NCI-H2196 treated with DMSO at 0.1 percent for 48 hours (cell line): ENCODE data around the gene HAGH.

Experiments
- DNase-seq: peaks from one replicate; lab custom pipeline; 2025; ENCODE audit not compliant: unreplicated experiment; lab: John Stamatoyannopoulos, UW

HAGH gene

DNA sequence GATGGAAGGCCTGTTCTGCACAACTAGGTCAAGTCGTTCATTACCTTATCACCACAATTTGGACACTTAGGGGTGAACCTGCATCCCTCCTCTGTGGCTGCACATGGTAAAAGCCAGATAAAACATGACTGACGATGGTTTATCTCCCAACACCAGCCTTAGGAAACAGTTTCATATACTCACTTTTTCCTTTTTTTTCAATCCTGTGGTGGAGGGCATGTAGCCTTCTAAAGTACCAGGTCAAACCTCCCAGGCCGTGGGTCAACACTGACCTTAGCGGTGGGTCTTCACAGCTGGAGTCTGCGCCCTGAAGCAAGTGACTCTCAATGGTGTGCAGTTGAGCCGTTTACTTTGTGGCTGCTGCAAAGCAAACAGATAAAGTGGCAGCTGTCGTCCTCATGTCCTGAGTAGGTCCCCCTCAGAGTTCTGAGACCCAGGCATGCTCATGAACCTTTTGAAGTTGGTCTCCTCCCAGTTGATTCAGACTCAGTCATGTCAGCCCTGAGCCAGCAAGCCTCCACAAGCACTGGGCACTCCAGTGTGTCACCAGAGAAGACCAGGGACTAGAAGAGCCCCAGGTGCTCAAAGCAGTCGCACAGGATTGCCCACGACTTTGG is 6.3 kb upstream of the HAGH start:
- DNase-seq = no peak

DNA sequence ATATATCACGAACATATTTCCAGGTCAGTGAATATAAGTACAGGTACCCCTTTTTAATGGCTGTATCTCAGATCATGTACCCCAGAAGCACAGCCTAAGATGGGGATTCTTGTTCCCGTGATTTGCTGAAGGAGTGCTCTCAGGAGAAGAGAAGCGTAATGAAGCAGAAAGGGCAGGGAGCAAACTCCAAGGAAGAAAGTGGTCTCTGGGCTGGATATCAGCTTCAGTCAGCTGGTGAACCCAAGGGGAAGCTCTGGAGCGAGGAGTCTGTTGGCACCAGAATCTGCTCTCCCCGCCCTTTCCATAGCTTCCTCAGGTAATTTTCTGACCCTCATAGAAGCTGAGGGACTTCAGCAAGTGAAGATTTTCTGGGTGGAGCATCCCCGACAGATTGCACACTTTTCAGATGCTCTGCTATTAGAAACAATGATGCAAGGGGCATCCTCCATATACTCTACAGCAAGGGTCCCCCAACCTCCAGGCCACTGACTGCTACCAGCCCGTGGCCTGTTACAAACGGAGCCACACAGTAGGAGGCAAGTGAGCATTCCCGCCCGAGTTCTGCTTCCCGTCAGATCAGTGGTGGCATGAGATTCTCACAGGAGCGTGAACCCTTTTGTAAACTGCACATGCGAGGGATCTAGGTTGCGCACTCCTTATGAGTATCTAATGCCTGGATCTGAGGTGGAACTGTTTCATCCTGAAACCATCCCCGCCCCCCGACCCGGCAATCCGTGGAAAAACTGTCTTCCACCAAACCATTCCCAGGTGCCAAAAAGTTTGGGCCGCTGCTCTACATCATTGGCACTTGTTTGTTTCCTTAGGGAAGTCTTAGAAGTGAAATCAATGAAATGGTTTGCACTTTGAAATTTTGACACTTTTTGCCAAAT is 4.8 kb upstream of the HAGH start:
- no peak for DNase-seq

DNA sequence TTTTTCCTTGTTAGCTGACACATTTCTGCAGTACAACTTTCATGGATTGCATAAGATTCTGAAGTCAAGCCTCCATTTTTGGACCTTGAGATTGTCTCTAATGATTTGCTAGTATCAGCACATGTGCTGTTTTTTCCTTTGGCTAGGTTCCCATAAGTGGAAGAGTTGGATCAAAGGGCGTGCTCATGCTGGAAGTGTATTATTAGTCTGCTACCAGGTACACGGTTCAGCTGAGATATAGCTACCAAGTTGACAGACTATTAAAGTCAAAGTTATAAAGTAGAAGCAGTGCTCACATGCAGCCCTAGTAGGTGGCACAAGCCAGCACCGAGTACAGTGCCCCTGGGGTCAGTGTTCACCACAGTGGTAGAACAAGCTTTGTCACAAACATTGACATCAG is 3.6 kb upstream of the HAGH start:
- no peak for DNase-seq

DNA sequence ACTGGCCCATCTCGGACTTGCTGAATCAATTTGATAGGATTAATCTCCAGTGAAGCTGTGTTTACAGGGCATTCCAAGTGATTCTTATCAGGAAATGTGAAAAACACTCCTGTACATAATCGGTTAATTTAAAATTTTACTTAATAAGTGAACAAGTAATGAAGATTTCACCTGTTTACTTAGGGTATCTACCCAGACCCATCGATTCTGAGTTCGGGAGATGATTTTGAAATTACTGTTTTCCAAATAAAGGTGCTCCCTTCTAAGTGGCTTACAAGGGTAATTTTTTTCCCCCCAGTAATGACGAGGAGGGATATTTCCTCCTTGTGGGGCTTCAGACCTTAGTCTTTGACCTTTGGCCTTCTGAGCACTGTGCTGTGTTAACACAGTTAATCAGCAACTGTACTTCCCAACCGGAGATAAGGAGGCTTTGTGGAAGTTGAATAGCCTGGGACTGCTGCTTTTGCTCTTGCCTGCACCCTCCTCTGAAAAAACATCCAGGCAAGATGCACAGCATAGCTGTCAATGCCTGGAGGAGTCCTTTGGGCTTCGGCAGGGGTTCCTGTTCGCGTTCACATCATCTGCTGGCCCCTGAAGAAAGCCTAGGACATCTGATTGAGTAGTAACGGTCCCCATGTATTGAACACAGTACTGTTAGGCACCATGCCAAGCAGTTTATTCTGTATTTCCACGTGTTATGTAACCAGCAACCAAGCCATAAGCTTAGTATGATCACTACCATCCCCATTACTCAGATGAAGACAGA is 2.2 kb upstream of the HAGH start:
- DNase-seq = no peak

DNA sequence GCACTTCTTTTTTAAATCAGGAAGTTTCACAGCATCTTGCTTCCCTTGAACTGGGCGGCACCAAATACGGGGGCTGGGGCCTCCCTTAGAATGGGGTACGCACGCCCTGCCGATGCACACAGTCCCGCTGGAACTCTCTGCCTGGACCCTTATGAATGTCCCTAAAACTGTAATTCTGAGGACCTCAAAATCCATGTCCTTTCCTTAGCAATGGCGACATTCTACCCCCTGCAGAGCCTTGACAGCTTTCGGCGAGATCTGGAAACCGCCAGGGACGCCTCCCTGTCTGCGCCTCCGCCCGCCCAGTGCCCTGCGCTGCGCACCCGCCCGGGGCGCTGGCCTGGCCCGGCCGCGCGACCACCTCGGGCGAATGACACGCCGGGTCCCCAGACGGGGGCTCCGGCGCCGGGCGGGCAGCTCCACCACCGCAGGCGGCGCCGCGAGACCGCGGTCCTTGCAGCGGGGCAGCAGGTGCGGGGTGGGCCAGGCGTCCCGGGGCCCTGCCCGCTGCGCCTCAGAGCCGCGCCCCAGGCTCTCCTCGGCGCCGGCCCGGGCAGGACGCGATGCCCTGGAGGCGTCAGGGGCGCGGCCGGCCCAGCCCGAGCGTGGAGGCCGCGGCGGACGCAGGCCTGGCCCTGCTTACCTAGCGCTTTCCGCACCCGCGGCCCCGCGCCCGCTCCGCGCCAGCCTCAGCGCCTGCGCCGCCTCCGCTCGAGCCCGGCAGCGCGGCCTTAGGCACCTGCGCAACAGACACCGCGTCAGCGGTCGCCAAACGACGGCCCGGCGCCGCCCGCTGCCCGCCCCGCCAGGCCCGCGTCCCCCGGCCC is 548 bp downstream of the HAGH start:
- no peak for DNase-seq

DNA sequence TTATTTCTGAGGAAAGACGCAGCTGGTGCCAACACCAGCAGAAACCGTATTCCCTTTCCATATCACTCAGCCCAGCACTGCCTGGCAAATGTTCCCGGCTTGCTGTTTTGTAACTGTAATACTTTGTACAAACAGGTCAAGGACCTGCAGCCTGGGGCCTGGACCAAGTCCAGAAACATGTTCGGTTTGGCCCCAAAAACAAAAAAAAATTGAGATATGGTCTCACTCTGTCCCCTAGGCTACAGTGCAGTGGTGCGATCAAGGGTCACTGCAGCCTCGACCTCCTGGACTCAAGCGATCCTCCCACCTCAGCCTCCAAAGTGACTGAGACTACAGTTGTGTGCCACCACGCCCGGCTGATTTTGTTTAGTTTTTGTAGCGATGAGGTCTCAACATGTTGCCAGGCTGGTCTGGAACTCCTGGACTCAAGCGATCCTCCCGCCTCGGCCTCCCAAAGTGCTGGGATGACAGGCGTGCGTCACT is 1.2 kb downstream of the HAGH start:
- DNase-seq = no peak

DNA sequence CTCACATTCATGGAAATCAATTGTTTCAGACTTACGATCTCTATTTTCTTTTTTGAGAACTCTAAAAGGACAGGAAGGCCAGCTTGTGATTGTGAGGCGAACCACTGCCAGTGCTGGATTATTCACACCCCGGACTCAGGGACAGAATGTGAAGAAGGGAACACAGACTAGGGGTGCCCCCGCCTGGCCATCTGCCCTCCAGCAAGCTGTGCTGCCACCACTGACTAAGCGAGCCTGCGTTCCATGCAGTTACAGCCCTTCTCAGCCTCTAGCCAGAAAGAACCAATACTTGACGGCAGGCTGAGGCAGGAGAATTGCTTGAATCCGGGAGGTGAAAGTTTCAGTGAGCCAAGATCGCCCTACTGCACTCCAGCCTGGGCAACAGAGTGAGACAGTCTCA is 2.8 kb downstream of the HAGH start:
- DNase-seq = no peak

DNA sequence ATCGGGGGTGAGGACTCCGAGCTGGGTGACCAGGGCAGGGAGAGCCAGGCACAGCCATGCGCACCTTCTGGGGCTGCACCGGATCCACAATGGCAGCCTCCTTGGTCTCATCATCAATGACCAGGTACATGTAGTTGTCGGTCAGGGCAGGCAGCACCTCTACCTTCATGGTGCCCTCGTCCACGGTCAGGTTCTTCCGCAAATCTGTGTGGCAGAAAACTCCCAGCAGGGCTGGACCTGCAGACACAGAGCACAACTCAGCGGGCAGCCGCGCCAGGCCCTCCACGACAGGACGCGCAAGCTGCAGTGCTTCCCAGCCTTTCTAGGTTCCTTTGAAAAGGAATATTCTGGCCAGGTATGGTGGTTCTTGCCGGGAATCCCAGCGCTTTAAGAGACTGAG is 3.8 kb downstream of the HAGH start:
- no peak for DNase-seq

DNA sequence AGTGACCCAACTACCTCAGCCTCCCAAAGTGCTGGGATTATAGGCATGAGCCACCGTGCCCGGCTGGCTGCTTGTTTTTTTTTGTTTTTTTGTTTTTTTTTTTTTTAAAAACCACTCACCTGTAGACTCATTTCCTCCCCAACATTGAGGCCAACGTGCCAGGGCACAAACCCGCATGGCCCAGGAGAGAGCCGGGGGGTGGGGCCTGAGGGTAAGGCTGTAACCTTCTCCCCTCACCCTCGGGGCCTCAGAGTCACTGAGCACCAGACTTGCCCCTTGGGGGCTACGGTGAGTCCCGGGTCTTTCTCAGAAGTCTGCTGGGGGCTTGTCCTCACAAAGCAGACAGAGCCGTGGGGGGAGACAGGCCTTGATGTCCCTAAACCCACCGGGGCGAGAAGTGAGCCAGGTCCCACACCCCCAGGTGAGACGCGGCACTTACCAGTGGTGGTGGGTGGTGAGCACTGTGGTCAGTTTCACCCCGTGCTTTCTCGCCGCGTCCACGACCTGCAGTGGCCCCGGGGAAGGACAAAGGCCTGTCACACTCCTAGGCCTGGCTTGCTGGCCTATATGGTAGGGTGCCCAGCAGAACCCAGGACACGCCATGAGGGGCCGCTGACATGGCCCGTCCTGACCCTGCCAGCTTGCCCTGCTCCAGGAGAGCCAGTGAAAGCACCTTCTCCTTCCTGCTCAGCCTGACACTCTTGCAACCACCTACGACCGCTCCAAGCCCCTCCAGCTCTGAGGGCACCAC is 4.6 kb downstream of the HAGH start:
- no peak for DNase-seq

DNA sequence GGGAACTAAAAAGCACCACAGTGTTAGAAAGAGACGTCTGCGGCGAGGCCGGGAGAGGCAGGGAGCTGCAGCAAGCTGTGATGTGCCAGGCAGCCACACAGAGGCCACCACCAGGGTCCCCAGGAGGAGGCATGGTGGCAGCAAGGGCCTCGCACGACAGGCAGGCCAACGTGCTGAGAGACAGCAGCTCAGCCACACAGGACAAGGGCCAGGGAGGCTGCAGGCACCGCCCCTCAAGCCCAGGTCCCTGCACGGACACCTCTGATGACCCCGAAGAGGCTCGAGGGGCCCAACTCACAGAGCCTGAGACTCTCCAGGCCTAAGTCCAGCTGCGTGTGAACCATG is 5.7 kb downstream of the HAGH start:
- no peak for DNase-seq

DNA sequence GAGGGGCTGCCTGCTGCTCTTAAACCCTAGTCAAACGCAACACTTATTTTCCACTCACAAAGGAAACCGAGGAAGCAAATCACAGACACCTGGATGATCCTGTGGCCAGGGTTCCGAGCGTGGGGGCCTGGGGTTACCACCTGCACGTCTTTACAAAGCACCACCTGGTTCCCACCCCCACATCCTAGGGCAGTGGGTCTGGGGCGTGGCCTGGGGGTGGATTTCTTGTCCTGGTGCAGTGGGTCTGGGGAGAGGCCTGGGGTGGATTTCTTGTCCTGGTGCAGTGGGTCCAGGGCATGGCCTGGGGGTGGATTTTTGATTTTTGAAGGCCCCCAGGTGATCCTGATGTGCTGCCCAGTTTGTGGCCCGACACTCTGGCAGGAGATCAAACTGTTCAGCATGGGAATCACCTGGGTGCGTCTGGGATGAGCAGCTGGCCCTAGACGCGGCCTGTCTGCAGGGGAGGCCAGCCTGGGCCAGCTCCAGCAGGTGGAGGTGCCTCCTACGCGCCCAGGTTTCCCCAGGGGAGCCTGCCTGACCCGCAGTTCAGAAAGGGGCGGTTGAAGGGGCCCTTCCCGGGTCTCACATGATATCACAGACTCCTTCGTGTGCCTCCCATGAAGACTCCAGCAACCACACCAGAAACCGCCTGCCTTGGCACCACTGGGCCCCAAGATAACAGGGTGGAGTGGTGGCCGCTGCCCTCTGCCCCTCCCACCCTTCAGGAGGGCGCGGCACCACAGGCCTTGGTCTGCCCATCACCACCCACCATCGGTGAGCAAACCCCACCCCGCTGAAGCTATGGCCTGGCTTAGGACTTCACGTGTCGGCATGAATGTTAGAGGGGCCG is 6.3 kb downstream of the HAGH start:
- no peak for DNase-seq

DNA sequence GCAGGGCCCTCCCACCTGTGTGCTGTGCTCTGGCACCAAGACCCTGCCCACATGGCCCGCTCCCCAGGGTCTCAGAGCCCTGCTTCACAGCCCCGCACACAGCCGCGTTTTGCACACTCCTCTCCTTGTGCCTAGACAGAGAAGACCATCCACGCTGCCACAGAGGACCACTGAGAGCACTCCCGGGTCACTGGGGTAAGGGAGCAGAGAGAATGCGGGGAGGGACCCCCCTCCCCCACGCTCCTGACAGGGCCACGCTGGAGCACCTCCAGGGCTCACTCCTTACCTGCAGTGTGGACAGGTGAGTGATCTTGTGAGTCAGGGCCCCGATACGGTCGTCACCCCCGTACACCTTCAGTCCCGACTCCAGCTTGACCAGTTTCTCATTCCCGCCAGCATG is 7.0 kb downstream of the HAGH start:
- no peak for DNase-seq

DNA sequence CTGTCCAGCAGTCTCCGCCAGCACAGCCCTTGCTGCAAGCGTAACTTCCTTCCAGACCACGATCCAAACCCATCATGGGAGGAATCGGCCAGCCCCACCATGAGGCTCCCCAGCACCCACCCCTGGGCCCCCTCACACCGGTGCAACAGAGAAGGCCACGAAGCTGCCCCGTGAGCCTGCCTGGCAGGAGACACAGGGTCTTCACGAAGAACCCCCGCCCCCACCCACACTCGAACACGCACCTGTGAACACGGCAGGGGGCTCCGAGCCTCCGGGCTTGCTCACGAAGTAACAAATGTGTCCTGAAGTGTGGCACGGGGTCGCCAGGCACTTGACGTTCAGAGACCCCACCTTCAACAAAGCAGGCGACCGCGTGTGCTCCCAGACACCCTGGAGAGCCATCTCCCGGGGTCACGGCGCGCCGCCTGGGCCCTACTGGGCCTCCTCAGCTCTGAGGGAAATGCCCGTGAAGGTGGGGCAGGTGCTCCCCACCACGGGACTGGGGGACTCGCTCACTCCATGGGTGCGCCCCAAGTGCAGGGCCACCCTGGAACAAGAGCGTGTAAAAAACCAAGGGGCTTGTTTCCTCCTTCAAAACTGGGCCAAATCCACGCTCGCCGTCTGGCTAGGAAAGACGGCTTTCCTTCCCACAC is 7.6 kb downstream of the HAGH start:
- DNase-seq = no peak

DNA sequence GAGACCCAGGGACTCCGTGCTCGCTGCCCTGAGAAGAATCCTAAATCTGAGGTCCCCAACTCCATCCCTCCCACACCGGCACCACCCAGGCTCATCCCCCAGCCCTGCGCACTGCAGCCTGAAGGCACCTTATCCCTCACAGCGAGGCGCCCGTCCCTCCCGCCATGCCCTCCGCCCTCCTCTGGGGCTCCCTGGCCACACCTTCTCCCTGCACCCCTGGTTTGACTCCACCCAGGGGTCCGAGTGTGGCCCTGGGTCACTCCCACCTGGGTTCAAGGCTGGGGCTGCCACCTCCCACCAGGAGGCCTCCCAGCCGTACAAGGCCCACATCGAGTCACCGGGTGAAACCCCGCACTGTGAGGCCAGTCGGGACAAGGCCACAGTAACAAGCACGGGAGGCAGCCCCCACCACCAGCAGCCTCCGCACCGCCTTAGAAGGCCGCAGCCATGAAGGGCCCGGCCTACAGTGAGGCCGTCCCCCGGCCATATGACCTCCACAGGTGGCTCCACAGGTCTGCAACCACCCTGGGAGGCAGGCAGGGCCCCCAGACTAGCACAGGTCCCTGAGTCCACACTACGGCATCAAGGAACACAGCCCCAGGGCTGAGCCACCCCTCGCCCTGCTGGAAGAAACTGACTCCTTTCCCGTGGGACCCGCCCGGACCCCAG is 8.3 kb downstream of the HAGH start:
- no peak for DNase-seq

DNA sequence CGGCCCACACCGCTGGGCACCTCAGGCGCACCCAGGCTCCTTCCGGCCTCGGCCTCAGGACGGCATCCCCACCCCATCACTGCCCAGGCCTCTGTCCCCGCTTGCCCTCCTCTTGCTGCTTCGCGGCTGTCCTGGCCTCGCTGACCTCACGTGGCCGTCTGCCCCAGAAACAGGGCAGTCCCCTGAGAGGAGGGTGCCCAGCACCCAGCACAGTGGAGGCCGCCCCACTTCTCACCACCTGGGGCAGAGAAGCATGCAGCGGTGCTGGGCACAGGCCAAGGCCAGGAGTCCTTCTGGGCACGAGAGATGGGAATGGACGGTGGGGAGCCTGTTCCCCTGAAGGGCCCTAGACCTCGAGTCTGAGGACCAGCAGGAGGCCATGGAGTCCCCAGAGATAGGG is 8.9 kb downstream of the HAGH start:
- no peak for DNase-seq

DNA sequence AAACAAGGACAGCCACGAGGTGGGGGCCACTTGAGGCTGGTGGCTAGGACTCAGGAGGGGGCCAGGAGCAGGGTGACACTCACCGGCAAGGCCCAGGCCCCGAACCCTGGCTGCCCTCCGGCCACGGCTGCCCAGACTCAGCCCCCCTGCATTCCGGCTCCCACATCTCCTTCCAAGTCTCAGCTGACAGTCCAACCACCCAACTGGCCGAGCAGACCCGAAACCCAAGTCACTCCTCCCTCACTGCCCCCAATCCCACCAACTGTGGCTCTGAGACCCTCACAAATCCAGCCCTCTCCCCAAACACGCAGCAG is 9.4 kb downstream of the HAGH start:
- no peak for DNase-seq

DNA sequence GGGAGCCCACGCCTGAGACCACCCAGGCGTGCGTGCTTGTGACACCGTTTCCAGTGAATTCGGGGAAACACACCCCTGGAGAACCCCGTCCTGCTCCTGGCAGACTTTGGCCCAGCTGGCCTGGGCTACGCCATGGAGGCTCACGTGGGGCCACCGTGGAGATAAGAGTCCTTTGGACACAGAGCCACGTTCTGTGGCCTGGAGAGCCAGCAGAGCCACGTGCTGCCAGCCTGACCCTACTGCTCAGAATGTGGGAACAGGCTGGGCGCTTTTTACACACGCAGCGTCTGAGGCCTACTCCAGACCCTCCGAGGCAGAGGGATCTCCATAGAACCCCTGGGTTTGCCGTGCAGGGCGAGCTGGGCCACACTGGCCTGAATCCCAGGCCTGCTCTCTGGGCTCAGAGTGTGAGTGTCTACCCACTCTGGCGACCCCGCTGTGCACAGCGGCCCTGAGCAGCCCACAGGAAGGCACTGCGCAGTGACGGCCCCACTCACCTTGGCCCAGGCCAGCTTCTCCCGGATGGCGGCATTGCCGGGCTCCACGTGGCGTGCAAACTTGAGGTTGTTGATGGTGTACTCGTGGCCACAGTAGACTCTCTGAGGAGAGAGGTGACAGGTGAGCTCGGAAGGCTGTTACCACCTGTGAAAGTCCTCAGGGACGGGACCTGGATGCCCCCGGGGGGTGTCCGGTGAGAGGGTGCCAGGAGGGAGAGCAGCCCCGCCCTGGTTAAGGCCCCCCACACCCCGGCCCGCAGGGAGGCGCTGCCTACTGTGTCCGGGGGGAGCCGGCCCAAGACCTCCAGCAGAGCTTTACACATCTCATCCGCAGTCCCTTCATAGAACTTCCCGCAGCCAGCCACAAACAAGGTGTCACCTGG is 10.0 kb downstream of the HAGH start:
- DNase-seq = no peak

DNA sequence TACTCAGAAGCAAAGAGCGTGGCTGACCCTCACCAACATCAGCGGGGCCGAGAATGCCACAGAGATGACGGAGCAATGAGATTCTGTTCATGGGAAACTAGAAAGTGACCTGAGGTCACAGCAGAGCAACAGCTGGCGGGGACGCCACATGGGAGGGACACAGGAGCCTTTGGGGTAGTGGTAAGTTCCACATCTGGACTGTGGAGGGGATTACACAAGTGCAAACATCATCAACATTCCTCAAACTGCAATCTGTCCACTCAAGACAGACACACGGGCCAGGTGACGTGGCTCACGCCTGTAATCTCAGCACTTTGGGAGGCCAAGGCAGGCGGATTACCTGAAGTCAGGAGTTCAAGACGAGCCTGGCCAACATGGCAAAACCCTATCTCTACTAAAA is 11.2 kb downstream of the HAGH start:
- DNase-seq = no peak
